Measurements from ENCODE around the gene ASB7.

ASB7 gene

GRCh38 chr15:100687582-100688141 lies 85.3 kb downstream of the ASB7 start:
- DNase-seq, result no peak

GRCh38 chr15:100688549-100689120 lies 86.2 kb downstream of the ASB7 start:
- no peak for DNase-seq

- DNase-seq, result no peak
Measured at GRCh38 chr15:100689131-100689899, 86.9 kb downstream of the ASB7 start.

- DNase-seq, result no peak
Measured at GRCh38 chr15:100690032-100690794, 87.8 kb downstream of the ASB7 start.

GRCh38 chr15:100690795-100691158 lies 88.4 kb downstream of the ASB7 start:
- DNase-seq, result no peak

- no peak for DNase-seq
Measured at GRCh38 chr15:100691321-100691720, 88.9 kb downstream of the ASB7 start.

GRCh38 chr15:100692246-100692645 lies 89.9 kb downstream of the ASB7 start:
- DNase-seq, result no peak

GRCh38 chr15:100692671-100693070 lies 90.3 kb downstream of the ASB7 start:
- no peak for DNase-seq

DNA sequence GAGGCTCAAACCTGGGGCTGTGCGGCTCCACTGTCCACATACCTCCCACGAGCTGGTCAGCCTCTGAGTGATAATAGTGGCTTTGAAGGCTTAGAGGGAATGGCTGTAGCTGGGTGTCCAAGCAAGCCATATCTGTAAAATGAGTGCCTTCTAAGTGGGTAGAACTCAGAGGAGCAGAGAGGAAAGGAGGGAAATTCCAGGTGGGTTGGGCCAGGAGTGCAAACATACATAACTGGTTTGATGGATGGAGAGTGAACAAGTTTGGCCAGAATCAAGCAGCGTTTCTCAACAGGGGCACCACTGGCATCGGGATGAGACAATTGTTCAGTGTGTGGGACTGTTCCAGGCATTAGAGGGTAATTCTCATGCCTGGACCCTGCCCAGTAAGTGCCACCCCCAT lies 91.1 kb downstream of the ASB7 start:
- no peak for DNase-seq

DNA sequence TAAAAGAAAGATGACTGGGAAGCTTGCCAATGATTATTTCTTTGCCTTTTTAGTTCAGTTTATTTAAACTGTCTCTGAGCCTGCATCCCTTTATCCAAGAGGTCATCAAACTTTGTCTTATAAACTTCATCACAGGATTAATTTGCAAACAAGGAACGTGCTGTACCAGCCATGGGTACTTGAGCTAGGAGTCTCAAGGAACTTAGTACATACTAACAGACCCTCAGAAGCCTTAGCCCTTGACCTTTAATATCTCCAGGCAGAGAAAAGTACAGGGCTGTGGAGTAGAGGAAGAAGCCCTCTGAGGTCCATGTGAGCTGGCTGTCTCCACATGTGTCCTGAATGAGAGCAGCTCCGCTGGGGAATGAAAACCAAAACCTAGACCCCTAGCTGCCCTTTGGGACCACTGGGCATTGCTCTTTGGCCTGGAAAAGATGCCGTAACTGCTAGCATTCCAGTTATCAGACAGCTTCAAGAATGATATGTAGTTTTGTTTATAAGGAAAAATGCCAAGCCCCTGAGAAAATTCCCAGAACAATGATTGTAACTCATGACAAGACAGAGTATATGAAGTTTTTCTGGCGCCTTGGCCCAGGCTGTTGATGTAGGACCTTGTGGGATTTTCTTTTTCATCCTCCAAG lies 92.1 kb downstream of the ASB7 start:
- DNase-seq, result no peak

DNA sequence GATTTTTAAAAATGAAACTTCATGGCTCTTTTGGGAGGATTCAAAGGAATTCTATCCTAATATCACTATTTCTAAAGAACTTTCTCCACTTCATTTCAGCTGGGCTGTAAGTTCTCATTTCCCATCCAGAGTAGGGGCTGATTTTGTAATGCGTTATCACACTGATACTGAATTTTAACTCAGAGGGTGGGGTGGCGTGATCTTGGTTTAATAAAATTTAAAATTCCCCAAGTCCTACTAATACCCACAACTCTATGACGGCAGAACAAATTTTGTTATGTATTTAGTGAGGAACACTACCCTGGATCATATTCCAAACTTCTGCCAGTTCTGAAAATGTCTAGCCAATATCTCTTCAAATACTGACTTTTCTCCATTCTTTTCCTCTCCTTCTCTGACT lies 92.7 kb downstream of the ASB7 start:
- no peak for DNase-seq

- no peak for DNase-seq
Measured at GRCh38 chr15:100696452-100696851, 94.1 kb downstream of the ASB7 start.

All from stimulated activated CD4-positive, alpha-beta T cell treated with anti-CD3 and anti-CD28 coated beads, Interleukin-2, amount 100 ng/mL, for 48 hours (primary cell).